ENCODE measurements around the gene LRP3. TPM values are rescaled to one million over a fixed set of nuclear protein-coding genes. Genes with fewer than 3 reads are reported as not detected.

The LRP3 gene
- total and polyA plus RNA-seq, 2 donors (not counting 1 experiment from before 2014, with no cell fraction given): 0.10 TPM; not detected in 1

DNA sequence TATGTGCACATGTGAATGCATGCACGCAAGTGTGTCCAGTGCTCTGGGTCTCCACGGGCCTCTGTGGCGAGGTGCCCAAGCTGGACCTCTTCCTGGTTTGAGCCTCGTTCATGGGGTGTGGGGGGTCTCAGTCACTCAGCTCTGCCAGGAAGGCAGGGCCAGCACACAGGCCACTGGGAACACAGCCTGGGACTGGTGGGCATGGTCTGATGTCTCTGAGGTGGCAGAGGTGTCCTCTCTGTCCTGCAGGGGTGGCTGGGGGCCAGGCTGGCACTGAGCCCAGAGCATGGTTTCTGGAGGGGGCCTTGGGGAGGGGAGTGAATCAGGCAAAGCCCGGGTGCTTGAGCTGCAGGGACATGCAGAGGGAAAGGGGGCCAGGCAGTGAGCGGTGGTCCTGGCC, 9.4 kb downstream of the LRP3 start:
- no peaks in the 10 kb centered on the region for H3K4me1 ChIP-seq (ENCODE audit: control insufficient read depth in 2 of 2, insufficient read depth in 2 of 2, low read length in 2 of 2)
- no peak for TF ChIP-seq EZH2 (IDR thresholded peaks at IDR 0.05; ENCODE audit: borderline replicate concordance, insufficient read depth, low read depth, low read length, poor library complexity, severe bottlenecking)
- TF ChIP-seq, protein P1, sequence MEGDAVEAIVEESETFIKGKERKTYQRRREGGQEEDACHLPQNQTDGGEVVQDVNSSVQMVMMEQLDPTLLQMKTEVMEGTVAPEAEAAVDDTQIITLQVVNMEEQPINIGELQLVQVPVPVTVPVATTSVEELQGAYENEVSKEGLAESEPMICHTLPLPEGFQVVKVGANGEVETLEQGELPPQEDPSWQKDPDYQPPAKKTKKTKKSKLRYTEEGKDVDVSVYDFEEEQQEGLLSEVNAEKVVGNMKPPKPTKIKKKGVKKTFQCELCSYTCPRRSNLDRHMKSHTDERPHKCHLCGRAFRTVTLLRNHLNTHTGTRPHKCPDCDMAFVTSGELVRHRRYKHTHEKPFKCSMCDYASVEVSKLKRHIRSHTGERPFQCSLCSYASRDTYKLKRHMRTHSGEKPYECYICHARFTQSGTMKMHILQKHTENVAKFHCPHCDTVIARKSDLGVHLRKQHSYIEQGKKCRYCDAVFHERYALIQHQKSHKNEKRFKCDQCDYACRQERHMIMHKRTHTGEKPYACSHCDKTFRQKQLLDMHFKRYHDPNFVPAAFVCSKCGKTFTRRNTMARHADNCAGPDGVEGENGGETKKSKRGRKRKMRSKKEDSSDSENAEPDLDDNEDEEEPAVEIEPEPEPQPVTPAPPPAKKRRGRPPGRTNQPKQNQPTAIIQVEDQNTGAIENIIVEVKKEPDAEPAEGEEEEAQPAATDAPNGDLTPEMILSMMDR (IDR thresholded peaks at IDR 0.05): no peak
- no peaks in the 10 kb centered on the region for H3K27me3 ChIP-seq (replicated peaks in 1 of 4; ENCODE audit: control extremely low read depth in 1 of 4, control insufficient read depth in 3 of 4, insufficient read depth in 4 of 4, low read length in 3 of 4)
- 85% methylated on average over 5 of the region's 6 CpGs for WGBS (ENCODE audit: insufficient coverage)
- H4K20me1 ChIP-seq (ENCODE audit: control insufficient read depth, insufficient read depth, low read length, poor library complexity, severe bottlenecking): no peaks in the 10 kb centered on the region
- no peaks in the 10 kb centered on the region for H3K36me3 ChIP-seq (replicated peaks in 1 of 2; ENCODE audit: control extremely low read depth in 1 of 2, control insufficient read depth in 1 of 2, extremely low read depth in 1 of 2, insufficient read depth in 2 of 2, low read length in 1 of 2)
- Mint-ChIP-seq H3K27ac (no peak overlapping the region), H3K27me3 (no peaks in the 10 kb centered on the region), H3K4me1 (no peaks in the 10 kb centered on the region), H3K4me3 (no peak overlapping the region), H3K9me3 (ENCODE audit: insufficient read depth) (no peaks in the 10 kb centered on the region)
- DNase-seq (no peak), ATAC-seq (ENCODE audit: low read depth) (no peak)
- no peak overlapping the region for H3K27ac ChIP-seq (ENCODE audit: low read length in 2 of 2)
- ChIA-PET POLR2A (no interaction called here), CTCF (no interaction called here)
- no peaks in the 10 kb centered on the region for H3K9me3 ChIP-seq (ENCODE audit: control extremely low read depth in 1 of 3, control insufficient read depth in 2 of 3, insufficient read depth in 1 of 3, low read length in 2 of 3)
- intact Hi-C loops (cut with micrococcal nuclease): no loop called here
- no peak overlapping the region for H2AFZ ChIP-seq (ENCODE audit: insufficient read depth, low read depth, low read length, poor library complexity, severe bottlenecking)
- H3K4me2 ChIP-seq (replicated peaks; ENCODE audit: low read depth, low read length, poor library complexity, severe bottlenecking): no peak overlapping the region
- H3K9ac ChIP-seq (ENCODE audit: low read length): no peak overlapping the region
- H3K4me3 ChIP-seq (ENCODE audit: control extremely low read depth in 1 of 5, extremely low read depth in 1 of 5, insufficient read depth in 1 of 5, low read depth in 2 of 5, low read length in 4 of 5): no peak overlapping the region
- H3K79me2 ChIP-seq (ENCODE audit: control insufficient read depth, insufficient read depth, low read length): no peaks in the 10 kb centered on the region

DNA sequence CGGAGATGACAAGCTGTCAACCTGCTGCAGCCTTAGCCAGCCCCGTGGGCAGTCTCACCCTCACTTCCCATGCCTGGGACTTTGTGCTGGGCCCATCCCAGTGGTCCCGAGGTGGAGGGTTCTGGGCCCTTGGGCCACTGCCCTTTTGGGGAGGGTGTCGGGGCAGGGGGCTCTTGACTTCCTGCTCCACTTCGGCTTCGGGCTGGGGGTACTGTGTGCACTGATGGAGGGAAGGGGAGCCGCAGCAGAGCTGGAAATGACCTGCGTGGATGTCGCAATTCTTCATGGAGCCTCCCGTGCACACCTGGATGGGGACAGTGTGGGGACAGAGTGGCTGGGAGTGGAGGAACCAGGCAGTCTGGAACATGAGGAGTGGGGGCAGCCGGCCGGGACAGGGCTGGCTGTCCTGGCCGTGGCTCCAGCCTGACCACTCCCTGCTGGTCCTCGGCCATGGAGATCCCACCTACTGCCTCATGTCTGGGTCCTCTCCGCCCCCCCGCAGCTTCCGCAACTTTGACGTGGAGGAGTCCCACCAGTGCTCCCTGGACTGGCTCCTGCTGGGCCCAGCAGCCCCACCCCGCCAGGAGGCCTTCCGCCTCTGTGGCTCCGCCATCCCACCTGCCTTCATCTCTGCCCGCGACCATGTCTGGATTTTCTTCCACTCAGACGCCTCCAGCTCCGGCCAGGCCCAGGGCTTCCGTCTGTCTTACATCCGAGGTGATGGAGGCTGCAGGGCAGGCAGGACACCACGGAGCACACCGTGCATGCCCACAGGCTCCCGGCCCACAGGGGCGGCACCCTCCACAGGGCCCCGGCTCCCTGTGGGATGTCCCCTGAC, 10.2 kb downstream of the LRP3 start:
- WGBS (ENCODE audit: insufficient coverage): 93% methylated on average over 31 of the region's 32 CpGs
- H3K79me2 ChIP-seq (ENCODE audit: control insufficient read depth, insufficient read depth, low read length): no peaks in the 10 kb centered on the region
- no peak overlapping the region for H3K4me2 ChIP-seq (replicated peaks; ENCODE audit: low read depth, low read length, poor library complexity, severe bottlenecking)
- H3K9me3 Mint-ChIP-seq (ENCODE audit: insufficient read depth): no peaks in the 10 kb centered on the region
- H3K4me1 Mint-ChIP-seq: no peaks in the 10 kb centered on the region
- no peak overlapping the region for H3K9ac ChIP-seq (ENCODE audit: low read length)
- DNase-seq: no peak
- no peak overlapping the region for H2AFZ ChIP-seq (ENCODE audit: insufficient read depth, low read depth, low read length, poor library complexity, severe bottlenecking)
- H3K4me1 ChIP-seq (ENCODE audit: control insufficient read depth in 2 of 2, insufficient read depth in 2 of 2, low read length in 2 of 2): no peaks in the 10 kb centered on the region
- POLR2A ChIA-PET: no interaction called here
- CTCF ChIA-PET: no interaction called here
- no peak for ATAC-seq (ENCODE audit: low read depth)
- H3K36me3 ChIP-seq (replicated peaks in 1 of 2; ENCODE audit: control extremely low read depth in 1 of 2, control insufficient read depth in 1 of 2, extremely low read depth in 1 of 2, insufficient read depth in 2 of 2, low read length in 1 of 2): no peaks in the 10 kb centered on the region
- no peak overlapping the region for H3K27ac Mint-ChIP-seq
- H4K20me1 ChIP-seq (ENCODE audit: control insufficient read depth, insufficient read depth, low read length, poor library complexity, severe bottlenecking): no peaks in the 10 kb centered on the region
- no peak overlapping the region for H3K4me3 Mint-ChIP-seq
- no peaks in the 10 kb centered on the region for H3K9me3 ChIP-seq (ENCODE audit: control extremely low read depth in 1 of 3, control insufficient read depth in 2 of 3, insufficient read depth in 1 of 3, low read length in 2 of 3)
- no peaks in the 10 kb centered on the region for H3K27me3 ChIP-seq (replicated peaks in 1 of 4; ENCODE audit: control extremely low read depth in 1 of 4, control insufficient read depth in 3 of 4, insufficient read depth in 4 of 4, low read length in 3 of 4)
- TF ChIP-seq, protein P1 (IDR thresholded peaks at IDR 0.05): no peak
- no peaks in the 10 kb centered on the region for H3K27me3 Mint-ChIP-seq
- intact Hi-C loops (cut with micrococcal nuclease): no loop called here
- no peak overlapping the region for H3K4me3 ChIP-seq (ENCODE audit: control extremely low read depth in 1 of 5, extremely low read depth in 1 of 5, insufficient read depth in 1 of 5, low read depth in 2 of 5, low read length in 4 of 5)
- no peak overlapping the region for H3K27ac ChIP-seq (ENCODE audit: low read length in 2 of 2)

All from B cell (primary cell).